ENCODE data around the gene EARS2.

DNA sequence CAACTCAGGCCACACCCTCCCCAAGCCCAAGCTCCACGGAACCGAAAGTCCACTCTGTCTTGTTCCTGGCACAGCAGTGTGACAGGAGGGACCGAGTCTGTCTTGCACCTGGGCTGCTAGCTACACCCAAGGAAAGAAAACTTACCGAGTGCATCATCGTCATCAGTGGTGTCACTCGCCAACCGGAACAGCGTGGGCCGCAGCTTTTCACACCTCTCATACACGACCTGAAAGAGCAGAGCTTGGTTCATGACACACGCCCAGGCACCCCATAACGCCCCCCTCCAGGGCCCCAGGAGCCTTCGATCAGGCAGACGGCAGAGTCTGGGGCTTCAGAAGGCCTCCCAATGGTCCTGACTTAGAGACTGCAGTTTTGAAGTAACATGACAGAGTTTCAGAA is 74.4 kb downstream of the EARS2 start:
- TF ChIP-seq, protein P1, sequence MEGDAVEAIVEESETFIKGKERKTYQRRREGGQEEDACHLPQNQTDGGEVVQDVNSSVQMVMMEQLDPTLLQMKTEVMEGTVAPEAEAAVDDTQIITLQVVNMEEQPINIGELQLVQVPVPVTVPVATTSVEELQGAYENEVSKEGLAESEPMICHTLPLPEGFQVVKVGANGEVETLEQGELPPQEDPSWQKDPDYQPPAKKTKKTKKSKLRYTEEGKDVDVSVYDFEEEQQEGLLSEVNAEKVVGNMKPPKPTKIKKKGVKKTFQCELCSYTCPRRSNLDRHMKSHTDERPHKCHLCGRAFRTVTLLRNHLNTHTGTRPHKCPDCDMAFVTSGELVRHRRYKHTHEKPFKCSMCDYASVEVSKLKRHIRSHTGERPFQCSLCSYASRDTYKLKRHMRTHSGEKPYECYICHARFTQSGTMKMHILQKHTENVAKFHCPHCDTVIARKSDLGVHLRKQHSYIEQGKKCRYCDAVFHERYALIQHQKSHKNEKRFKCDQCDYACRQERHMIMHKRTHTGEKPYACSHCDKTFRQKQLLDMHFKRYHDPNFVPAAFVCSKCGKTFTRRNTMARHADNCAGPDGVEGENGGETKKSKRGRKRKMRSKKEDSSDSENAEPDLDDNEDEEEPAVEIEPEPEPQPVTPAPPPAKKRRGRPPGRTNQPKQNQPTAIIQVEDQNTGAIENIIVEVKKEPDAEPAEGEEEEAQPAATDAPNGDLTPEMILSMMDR (IDR thresholded peaks at IDR 0.05; ENCODE audit: low read length), result no peak
- no peak for TF ChIP-seq EZH2 (IDR thresholded peaks at IDR 0.05; ENCODE audit: borderline replicate concordance, low read length)

All from OCI-LY1 (cell line).